NCI-H82 treated with DMSO at 0.1 percent for 48 hours (cell line): ENCODE results near the gene PCDH12.
"Not testable (repeated sequence)": the region's sequence is repeated elsewhere in the genome, so short reads cannot be mapped to it uniquely, and the experiment has no call there.

Source experiments
- DNase-seq: peaks from one replicate; lab custom pipeline; 2025; ENCODE audit not compliant: unreplicated experiment; lab: John Stamatoyannopoulos, UW

The PCDH12 gene

GRCh38 chr5:141941307-141941706, 16.7 kb downstream of the PCDH12 start:
- no peak for DNase-seq

- no peak for DNase-seq
Measured at GRCh38 chr5:141940695-141941271, 17.2 kb downstream of the PCDH12 start.

- no peak for DNase-seq
Measured at GRCh38 chr5:141935538-141935937, 22.5 kb downstream of the PCDH12 start.

- no peak for DNase-seq
Measured at GRCh38 chr5:141934099-141934844, 23.7 kb downstream of the PCDH12 start.

- no peak for DNase-seq
Measured at GRCh38 chr5:141933151-141933550, 24.9 kb downstream of the PCDH12 start.

- DNase-seq, result no peak
Measured at GRCh38 chr5:141931694-141932093, 26.3 kb downstream of the PCDH12 start.

GRCh38 chr5:141929398-141930058, 28.5 kb downstream of the PCDH12 start:
- DNase-seq, result no peak

- no peak for DNase-seq
Measured at GRCh38 chr5:141928051-141928450, 30.0 kb downstream of the PCDH12 start.

- DNase-seq, result no peak
Measured at GRCh38 chr5:141926434-141926833, 31.6 kb downstream of the PCDH12 start.

GRCh38 chr5:141923448-141924313, 34.3 kb downstream of the PCDH12 start, which contains the start of gene DELE1:
Gene DELE1, plus strand, starts transcription at chr5:141923871. Its CDS starts 71 bp downstream, at chr5:141923942.
- DNase-seq, result peak; percentile 93

GRCh38 chr5:141922827-141923447, 35.1 kb downstream of the PCDH12 start:
- DNase-seq, result not testable (repeated sequence)

GRCh38 chr5:141920771-141921170, 37.2 kb downstream of the PCDH12 start:
- no peak for DNase-seq

- DNase-seq, result no peak
Measured at GRCh38 chr5:141919218-141920119, 38.5 kb downstream of the PCDH12 start.

GRCh38 chr5:141917760-141918159, 40.2 kb downstream of the PCDH12 start:
- DNase-seq, result no peak

GRCh38 chr5:141916522-141916921, 41.5 kb downstream of the PCDH12 start:
- no peak for DNase-seq

GRCh38 chr5:141915881-141916336, 42.1 kb downstream of the PCDH12 start:
- no peak for DNase-seq

- no peak for DNase-seq
Measured at GRCh38 chr5:141914797-141915196, 43.2 kb downstream of the PCDH12 start.

- DNase-seq, result no peak
Measured at GRCh38 chr5:141914199-141914743, 43.7 kb downstream of the PCDH12 start.

- DNase-seq, result no peak
Measured at GRCh38 chr5:141913560-141914198, 44.3 kb downstream of the PCDH12 start.
